GM18505 (cell line): ENCODE measurements around the gene EFNA3.

Experiments used
- ATAC-seq: cut with Tn5 transposase; IDR thresholded peaks from one replicate; pipeline ENCODE4 v1.9.1; 2021; ENCODE audit not compliant: unreplicated experiment
- POLR2A ChIP-seq: IDR thresholded peaks from 4 replicates; pipeline ENCODE4 v1.6.1; 2011; ENCODE audit warnings: borderline replicate concordance; ENCODE audit not compliant: insufficient read depth, insufficient read length; ENCODE audit errors: extremely low read depth

Gene EFNA3

DNA sequence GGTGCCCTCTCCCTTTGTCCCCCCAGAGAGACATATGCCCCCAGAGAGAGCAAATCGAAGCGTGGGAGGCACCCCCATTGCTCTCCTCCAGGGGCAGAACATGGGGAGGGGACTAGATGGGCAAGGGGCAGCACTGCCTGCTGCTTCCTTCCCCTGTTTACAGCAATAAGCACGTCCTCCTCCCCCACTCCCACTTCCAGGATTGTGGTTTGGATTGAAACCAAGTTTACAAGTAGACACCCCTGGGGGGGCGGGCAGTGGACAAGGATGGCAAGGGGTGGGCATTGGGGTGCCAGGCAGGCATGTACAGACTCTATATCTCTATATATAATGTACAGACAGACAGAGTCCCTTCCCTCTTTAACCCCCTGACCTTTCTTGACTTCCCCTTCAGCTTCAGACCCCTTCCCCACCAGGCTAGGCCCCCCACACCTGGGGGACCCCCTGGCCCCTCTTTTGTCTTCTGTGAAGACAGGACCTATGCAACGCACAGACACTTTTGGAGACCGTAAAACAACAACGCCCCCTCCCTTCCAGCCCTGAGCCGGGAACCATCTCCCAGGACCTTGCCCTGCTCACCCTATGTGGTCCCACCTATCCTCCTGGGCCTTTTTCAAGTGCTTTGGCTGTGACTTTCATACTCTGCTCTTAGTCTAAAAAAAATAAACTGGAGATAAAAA lies 8.4 kb downstream of the EFNA3 start:
- no peak for ATAC-seq
- no peak for TF ChIP-seq POLR2A

DNA sequence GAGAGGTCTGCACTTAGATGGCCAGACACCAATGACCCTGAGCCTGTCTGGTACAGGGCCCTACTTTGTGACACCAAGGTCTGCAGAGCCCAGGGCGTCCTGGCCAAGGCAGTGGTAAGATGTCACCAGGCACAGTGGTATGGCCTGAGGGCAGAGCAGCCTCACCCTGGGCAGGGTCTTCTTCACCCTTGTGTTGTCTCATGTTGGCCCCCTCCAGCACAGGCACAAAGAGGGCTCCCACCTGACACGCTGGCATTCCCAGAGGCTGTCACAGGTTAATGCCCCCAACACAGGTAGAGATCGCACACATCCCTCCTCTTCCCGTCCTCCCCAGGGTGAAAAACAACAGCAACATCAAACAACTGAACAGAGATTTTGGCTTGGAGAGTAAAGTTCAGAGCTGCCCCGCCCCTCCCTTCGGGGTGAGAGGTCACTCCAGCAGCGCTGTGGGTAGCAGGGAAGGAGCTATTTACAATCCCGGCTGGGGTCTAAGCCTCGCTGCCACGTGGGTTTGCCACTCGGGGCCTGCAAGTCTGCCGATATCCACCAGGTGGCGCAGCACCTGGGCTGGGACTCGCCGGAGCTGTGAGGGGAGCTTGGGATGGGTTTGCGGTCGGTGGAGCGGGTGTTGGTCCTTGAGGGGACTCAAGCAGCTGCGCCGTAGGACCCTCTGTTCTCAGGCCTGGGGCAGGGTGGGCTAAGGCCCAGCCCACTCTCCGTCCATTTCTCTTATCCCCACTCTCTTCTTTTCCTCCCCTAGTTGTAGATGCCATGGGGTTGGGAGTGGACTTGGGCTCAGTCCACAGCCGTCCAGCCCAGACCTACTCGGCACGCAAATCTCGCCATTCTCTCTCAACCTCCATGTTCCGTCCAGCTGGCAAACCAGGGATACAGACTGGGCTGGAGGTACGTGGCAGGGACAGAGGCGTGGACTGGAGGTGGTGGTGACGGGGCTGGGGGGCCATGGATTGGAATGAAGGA lies 12.7 kb downstream of the EFNA3 start:
- no peak for ATAC-seq
- TF ChIP-seq POLR2A, result no peak

DNA sequence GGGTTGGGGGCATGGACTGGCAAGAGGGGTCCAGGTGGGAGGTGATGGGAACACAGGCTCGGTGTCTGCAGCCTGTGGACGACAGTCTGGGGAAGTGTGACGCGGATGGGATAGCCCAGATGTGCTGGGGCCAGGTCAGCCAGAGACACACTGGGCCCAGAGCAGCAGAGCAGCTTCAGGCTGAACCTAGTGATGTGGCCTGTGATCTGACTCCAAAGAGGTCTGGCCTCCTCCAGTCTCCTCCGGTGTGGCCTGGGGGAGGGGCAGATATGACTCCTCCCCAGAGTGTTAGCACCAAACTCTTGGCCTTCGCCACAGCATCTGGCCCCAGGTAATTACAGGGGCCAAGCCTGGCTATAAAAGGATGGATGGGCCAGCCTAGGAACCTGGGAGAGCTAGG lies 13.5 kb downstream of the EFNA3 start:
- no peak for ATAC-seq
- no peak for TF ChIP-seq POLR2A

DNA sequence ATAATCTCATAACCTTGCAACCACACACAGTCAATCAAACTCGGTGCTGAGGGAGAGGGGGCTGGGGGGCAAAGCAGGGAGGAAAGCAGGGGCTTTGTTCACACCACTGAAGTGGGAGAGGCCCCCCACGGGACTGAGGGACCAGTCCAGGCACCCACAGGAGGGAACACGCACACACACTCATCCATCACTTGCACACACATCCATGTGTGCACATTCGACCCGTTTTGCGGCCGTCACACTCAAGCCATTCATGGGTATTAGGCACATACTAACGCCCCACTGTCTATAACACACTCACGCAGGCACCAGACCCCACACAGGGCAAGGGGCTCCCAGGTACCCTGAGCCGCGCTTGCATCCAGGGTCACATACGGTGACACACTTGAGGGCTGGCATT lies 14.0 kb downstream of the EFNA3 start:
- TF ChIP-seq POLR2A, result no peak
- ATAC-seq, result no peak

DNA sequence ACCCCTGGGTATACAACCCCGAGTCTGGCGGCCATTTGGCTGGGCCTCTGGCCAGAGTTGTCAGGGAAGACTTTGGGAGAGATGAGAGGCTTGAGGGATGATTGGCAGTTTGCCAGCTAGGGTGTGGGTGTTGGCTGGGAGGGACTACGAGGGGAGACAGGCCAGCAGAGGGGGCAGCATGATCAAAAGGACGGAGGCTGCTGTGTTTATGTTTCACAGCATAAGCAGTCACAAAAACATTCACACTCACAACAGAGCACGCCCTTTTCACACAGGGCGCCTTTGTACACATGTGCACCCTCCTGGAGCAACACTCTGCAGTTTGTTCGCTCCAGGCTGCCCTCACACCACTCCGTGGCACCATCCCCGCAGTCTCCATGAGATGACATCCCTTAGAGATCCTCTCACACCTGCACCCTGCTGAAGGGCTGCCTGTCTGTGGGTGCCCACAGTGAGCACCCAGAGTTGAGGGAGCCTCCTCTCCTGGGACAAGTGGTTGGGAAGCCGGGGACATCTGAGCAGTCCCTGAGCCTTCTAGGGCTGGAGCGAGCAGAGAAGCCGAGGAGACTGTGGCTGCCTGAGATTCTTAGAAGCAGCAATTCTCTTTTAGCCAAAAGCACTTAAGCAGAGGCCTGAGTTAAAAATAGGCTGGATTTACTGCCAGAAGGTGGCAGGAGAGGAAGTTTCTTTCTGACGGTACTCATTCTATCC lies 15.4 kb downstream of the EFNA3 start:
- no peak for ATAC-seq
- no peak for TF ChIP-seq POLR2A

DNA sequence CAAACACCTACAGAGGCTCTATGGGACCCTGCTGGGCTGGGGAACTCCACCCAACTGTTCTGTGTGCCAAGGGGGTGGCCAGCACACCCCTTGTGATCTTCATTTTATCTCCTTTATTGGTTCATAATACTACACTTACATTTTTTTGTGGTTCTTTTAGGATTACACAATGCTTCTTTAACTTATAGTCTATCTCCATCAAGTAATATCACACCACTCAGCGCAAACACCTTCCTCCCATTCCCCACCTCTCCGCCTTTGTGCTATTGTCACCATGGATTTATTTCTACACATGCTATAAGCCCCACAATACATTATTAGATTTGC lies 15.9 kb downstream of the EFNA3 start:
- ATAC-seq, result no peak
- TF ChIP-seq POLR2A, result no peak

DNA sequence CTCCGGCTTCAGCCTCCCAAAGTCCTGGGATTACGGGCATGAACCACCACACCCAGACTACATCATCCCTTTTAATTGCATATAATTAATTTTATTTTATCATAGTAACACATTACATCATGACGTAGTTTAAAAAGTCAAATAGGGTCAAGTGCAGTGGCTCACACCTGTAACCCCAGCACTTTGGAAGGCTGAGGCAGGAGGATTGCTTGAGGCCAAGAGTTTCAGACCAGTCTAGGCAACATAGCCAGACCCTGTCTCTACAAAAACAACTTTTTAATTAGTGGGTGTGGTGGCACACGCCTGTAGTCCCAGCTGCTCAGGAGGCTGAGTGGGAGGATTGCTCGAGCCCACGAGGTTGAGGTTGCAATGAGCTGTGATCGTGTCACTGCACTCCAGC lies 20.7 kb downstream of the EFNA3 start:
- no peak for TF ChIP-seq POLR2A
- ATAC-seq, result no peak

DNA sequence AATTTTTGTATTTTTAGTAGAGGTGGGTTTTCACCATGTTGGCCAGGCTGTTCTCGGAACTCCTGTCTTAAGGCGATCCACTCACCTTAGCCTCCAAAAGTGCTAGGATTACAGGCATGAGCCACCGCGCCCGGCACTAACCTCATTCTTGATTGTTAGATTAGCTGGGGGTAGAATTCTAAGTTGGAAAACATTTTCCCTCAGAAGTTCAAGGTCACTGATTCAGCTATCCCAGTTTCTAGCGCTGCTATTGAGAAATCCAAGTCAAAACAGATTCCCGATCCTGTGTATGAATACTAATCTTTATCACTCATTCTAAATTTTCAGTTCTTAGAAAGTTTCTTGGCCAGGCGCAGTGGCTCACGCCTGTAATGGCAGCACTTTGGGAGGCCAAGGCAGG lies 24.7 kb downstream of the EFNA3 start:
- TF ChIP-seq POLR2A, result no peak

DNA sequence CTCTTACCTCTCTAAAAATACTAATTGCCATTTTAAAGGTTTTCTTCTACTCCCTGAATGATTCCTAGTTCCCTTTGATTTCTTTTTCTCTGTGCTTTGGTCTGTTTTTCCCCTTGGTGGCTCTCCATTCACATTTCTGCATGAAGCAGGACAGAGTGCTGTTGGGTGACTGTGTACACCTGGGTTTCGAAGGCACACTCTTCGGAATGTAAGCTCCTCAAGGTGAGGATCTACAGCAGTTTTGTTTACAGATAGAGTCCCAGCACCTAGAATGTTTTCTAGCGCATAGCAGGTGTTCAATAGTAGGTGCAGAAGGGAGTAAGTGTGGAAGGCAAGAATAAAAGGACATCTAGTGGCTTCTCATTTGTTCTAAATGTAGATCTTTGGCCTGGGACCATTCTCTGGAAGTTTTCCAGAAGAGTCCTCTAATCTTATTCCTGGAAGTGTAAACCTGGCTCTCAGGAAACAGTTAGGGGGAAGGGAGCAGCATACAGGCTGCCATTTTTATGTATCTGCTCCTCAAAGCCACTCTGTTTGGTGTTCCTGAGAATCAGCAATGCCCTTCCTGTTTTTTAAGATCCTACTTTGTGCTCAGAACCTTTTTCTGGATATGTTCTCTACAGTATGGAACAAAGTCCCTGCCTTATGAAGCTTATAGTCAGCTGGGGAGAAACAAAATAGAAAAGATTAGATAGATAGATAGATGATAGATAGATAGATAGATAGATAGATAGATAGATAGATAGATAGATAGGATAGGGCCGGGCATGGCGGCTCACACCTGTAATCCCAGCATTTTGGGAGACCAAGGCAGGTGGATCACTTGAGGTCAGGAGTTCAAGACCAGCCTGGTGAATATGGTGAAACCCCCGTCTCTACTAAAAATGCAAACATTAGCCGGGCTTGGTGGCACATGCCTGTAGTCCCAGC lies 26.2 kb downstream of the EFNA3 start:
- TF ChIP-seq POLR2A, result no peak
- ATAC-seq, result no peak

More for the DNA sequence above, 24.7 kb downstream of the EFNA3 start:
- ATAC-seq, result no peak

DNA sequence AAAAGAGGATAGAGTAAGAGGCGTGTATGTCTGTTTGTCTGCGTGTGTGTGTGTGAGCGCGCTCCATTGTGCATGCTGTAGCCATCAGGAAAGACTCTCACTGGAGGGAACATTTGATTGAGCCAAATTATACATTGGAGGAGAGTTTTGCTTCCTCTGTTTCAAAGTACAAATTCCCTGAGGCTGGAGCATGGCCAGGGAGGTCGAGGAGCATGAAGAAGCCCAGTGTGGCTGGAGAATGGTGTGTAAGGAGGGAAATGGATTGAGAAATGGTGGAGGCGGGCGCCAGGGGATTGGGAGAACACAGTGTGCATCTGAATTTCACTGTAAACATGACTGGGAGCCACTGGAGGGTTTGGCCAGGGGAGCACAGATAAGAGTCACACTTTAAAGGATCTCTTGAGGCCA lies 27.0 kb downstream of the EFNA3 start:
- no peak for TF ChIP-seq POLR2A
- ATAC-seq, result no peak

DNA sequence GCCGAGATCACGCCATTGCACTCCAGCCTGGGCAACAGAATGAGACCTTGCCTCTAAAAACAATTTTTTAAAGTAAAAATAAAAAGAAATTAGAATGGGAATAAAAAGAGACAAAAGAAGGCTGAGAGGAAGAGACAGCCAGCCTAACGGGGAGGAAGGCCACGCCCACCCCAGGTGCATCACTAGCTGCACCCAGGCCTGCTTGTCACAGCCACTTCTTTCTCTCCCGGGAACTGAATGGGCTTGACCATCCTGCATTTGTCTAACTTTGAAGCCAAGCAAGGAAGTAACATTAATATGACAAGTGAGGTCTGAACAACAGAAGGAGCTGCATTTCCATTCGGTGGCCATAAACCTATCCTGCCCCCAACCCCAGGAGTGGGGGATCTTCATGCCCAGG lies 28.2 kb downstream of the EFNA3 start:
- no peak for ATAC-seq
- TF ChIP-seq POLR2A, result no peak
